D341Med (cell line): ENCODE measurements around the gene RAD51B.
"Not testable (repeated sequence)": the region's sequence is repeated elsewhere in the genome, so short reads cannot be mapped to it uniquely, and the experiment has no call there.

Experiments
- DNase-seq: peaks from one replicate; pipeline ENCODE4 v3.0.0; 2012; ENCODE audit warnings: low spot score

The RAD51B gene

DNA sequence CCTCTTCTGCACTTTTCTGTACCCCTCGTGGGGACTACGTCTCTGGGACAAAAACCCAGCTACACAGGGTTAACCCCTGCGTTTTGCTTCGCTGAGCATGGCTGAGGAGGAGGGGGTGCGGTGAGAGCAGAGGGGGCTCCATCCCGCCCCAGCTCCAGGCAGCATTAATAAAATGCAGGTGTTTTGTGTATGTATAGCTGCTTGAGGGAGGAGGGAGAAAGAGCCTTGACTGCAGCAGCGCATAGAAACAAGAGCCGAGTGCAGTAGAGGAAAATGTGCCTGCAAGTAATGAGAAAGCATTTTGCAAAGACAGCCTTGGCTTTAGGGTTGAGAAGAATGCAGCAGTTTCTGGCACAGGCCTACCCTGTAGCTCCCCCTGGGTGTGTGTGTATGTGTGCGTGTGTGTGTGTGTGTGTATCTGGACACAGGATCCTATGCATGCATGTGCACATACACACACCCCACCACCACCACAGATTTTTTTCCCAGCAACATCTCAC is 869.3 kb downstream of the RAD51B start:
- no peak for DNase-seq

DNA sequence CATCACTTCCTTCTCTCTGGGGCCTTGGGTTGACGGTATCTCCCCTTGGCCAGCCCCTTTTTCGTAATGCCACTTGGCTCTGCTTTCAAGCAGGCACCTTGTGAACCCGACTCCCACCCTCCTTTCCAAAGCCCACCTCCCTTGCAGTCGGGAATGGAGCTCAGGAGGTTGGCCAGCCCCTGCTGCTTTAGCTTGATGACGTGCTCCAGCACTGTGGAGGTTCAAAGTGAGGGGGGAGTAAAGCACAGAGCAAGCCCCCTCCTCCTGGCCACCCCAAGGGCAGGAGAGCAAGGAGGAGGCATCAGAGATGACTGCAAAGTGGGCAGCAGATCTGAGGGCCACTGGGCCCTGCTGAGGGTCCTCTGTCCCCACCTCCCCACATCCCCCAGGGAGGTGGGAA is 869.9 kb downstream of the RAD51B start:
- DNase-seq: no peak

DNA sequence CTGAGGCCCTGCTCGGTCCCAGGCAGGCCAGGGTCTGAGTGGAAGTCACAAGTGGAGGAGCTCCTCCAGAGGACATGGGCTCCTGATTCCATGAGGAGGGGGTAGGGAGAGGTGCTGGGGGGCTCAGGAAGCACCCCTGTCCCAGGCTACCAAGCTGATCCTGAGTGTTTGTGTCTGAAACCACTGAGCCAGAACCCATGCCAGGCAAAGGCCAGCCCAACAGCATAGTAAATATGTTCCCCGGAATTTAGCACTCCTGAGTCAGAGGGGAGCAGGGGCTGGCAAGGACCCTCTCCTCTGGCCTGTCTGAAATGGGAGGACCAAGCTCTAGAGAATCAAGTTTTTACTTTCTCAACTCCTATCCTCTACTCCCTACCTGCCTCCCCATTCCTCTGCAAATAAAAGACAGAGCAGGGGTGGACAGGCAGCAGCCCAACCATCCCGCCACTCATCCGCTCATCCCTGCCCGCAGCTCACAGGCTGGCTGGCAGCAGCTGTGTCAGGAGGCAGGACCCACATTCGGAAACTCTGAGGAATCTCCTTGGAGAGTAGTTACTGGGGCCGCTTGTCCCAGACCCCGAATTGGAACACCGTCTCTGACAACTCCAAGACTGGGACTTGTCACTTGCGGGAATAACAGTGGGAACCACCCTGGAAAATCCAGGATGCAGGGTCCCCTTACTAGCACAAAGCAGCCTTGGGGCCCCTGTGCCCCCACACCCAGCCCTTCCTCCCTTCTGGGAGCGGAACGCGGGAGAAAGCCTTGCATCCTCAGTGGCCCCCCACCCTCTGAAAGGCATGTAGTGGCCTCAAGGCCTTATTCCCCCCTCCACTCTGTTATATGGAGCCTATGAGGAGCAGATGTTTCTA is 870.7 kb downstream of the RAD51B start:
- no peak for DNase-seq

DNA sequence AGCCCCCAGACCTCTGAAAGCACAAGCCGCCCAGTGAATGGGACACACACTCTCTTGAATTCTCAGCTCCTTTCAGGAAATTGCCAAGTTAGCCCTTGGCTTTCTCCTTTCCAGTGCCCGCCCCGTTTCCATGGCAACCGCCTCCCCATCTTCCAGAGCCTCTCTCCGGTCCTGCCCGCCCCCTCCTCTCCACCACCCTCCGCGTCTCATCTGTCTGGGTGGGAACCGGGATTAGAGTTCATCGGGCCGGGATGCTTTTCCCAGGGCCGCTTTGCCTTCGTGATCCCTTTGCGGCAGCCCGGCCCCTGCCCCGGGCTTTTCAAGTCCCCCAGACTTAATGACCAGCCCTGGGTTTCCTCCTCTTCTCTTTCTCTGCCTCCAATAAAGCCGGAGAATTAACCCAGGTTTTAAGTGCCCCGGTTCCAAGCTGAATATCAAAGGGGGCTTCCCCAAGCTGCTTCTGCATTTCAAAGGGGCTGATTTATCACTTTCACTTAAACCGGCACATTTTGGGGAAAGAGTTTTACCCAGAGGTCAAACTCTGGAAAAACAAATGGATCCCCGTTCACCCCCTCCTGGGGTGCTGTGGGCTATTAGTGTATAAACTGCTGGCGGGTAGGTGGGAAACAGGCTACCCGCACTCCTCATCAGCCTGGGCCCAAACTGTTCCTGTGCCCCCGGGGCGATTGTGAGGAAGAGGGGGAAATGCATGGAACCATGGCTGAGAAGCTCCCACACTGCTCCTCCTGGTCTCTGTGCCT is 871.6 kb downstream of the RAD51B start:
- DNase-seq: no peak

DNA sequence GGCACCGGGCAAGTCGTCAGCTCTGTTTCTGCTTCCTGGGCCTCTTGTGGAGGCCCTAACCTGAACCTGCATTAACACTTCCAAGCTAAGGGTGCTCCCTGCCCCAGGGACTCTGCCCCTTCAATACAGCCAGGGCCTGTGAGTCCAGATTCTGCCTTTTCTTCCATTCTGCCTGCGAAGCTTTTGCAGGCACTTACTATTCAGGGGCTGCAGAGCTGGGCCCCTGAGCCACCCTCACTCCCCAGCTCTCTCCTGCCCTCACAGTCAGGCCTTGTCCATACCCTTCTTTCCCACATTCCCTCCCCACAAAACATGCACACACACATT is 872.2 kb downstream of the RAD51B start:
- DNase-seq: no peak

DNA sequence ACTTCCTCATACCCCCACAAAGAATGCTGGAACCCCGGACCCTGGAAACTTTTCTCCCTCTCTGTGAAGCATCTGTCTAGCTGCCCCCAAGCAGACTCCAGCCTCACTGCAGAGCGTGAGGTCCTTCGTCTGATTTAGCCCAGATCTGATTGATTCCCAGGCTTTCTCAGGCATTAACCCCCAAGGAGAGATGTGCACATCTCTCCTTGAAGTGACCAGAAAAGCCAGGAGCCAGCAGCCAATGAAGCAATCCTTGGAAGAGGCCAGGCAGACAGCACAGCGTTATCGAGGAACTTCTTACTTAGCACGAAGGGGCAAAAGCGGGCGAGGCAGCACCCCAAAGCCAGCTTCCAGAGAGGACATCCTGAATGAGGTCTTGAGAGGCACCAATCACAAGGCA is 872.6 kb downstream of the RAD51B start:
- DNase-seq: no peak

DNA sequence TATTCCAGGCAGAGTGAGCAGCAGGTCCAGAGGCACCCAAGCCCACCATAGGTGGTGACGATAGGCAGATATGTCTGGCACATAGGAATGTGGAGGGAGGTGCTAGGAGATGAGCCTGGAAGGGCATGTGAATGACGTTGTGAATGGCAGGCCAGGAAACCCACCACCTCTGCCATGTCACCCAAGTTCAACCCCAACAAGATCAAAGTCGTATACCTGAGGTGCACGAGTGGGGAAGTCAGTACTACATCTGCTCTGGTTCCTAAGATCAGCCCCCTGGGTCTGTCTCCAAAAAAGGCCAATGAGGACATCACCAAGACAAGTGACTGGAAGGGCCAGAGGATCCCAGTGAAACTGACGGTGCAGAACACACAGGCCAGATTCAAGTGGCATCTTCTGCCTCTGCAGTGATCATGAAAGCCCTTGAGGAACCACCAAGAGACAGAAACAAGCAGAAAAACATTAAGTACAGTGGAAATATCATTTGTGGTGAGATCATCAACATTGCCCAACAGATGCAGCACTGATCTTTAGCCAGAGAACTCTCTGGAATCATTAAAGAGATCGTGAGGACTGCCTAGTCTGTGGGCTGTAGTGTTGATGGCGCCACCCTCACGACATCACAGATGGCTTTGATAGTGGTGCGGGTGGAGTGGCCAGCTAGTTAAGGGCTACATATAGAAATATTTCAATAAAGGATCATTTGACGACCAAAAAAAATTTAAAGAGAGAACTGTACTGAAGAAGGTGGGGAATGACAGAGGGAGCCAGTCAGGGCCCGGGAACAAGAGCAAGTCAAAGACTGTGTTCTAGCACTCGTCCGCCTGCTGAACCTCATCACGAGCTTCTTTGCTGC is 873.6 kb downstream of the RAD51B start:
- DNase-seq: no peak

- no peak for DNase-seq
Observed at GRCh38 chr14:68693926-68694325, 874.3 kb downstream of the RAD51B start.

GRCh38 chr14:68694516-68695235 is 875.1 kb downstream of the RAD51B start:
- no peak for DNase-seq

- DNase-seq: no peak
Observed at GRCh38 chr14:68695326-68695768, 875.8 kb downstream of the RAD51B start.

GRCh38 chr14:68695856-68696255 is 876.3 kb downstream of the RAD51B start:
- DNase-seq: no peak

DNA sequence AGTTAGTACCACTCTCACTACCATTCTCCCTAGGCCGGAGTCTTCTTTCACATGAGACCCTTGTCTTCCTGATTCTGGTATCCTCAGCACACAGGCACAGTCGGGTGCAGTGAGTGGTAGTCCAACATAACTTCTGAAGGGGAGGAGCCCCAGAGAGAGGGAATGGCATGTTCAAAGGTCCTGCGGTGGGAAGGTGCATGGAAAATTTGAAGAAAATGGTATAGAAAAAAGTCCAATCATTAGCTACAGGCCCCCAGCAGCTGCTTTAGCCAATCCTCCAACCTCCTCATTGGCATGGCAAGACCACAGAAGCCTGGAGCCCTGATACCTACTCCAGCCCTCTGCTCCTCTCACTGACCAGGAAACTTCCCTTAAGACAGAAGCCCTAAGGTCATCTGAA is 876.7 kb downstream of the RAD51B start:
- no peak for DNase-seq

GRCh38 chr14:68696721-68697495 is 877.3 kb downstream of the RAD51B start:
- no peak for DNase-seq

DNA sequence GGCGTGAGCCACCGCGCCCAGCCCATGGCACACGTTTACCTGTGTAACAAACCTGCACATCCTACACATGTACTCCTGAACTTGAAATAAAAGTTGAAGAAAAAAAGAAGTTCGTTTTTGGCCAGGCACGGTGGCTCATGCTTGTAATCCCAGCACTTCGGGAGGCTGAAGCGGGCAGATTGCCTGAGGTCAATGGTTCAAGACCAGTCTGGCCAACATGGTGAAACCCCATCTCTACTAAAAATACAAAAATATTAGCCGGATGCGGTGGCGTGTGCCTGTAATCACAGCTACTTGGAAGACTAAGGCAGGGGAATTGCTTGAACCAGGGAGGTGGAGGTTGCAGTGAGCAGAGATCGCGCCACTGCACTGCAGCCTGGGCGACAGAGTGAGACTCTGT is 879.2 kb downstream of the RAD51B start:
- DNase-seq: not testable (repeated sequence)

DNA sequence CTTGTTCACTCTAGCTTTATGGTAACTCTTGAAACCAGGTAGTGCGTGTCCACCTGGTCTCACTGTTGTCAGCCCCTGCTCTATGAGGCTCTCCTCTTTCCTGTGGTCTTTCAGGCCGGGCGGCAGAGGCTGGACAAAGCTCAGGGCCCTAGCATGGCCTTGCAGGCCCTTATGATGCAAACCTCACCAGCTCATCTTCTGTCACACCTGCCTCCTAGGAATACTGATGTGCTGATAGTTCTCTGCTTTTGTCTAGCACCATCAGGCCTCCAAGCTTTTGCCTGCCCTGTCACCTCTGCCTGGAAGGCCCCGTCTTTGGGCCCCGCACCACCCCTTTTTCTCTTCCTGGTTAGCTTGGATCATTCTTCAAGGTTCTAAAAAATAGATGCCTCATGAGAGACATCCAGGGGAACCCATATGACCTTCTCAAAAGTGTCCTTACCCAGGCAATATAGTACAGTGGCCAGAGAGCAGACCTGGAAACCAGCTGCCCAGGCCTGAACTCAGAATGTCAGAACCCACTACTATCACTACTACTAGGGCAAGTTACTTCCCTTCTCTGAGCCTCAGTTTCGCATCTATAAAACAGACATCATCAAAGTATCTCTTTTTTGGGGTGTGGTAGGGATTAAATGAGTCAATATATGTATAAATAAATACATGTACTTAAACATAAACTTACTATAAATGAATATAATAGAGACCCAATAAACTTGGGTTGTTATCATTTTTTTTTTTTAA is 881.6 kb downstream of the RAD51B start:
- DNase-seq: no peak

- no peak for DNase-seq
Observed at GRCh38 chr14:68702135-68702534, 882.6 kb downstream of the RAD51B start.

- no peak for DNase-seq
Observed at GRCh38 chr14:68702578-68702977, 883.0 kb downstream of the RAD51B start.

DNA sequence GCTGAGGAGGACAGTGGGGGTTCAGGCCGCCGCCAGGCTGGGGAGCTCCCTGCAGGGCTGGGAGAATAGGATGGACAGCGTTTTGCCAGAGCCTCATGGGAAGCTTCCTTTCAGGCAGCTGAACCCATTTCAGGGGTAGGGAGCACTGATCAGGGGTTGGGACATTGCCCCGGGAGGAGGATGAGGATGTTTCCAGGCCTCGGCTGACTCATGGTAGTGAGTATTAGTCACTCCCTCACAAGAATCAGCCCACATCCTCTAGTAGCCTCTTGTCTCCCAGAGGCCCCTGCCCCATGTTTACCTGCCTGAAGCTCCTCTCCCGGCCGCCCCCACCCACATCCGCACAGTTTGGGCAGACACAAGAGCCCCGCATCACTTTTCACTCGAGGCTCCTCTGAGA is 883.5 kb downstream of the RAD51B start:
- DNase-seq: no peak

DNA sequence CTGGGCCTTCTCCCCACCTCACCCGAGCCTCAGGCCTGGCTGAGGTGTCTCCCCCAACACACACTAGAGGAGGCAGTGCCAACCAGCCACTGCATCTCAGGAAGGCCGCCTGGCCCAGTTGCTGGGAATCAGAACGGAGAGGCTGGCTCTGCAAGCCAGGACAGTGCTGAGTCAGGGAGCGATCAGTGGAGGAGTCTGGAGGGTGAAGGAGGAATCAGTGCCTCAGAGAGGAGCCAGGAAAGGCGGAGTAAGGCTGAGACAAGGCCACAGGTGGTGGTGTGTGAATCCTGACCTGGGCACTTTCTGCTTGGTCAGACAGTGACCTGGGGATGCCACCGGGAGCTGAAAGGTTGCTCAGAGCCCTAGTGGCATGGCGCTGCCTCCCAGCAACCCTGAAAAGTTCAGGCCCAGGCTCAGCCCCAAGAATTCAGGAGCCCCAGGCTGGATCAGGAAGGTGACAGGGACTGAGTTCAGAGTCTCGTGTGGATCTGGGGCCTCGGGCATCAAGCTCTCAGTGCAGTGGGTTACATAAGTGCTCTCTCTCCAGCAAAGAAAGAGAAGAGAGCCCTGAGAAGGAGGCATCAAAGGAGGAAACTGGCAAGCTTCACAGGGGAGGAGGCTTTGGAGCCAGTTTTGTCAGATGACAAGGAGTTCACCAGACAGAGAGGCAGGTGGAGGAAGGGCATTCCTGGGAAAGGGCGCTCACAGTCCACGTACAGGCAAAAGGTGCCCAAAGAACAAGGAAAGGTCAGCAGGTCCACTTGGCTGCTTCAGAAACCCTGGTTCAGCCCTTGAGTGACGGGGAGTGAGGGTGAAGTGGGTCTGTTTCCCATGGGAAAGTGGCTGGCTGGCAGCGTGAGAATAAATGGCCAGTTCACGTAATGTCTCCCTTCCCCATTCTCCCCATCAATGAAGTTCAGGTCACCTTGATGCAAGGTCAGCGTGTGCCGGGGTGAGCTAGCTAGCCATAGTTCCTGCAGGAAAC is 885.4 kb downstream of the RAD51B start:
- no peak for DNase-seq
